Nephron progenitor cell (in vitro differentiated cells): Measurements from ENCODE around the gene RPL18.
"Not testable (repeated sequence)": the region's sequence is repeated elsewhere in the genome, so short reads cannot be mapped to it uniquely, and the experiment has no call there.

ENCODE experiments used
- DNase-seq: peaks from one replicate; pipeline ENCODE4 v3.0.0; 2021
- H3K27ac Mint-ChIP-seq: 2 replicates; pipeline ENCODE4 v1.8.0; 2021; ENCODE audit warnings: mild to moderate bottlenecking, moderate library complexity, mixed read lengths
- H3K27me3 Mint-ChIP-seq: 2 replicates; pipeline ENCODE4 v1.8.0; 2021; ENCODE audit warnings: mild to moderate bottlenecking, low read depth, mixed read lengths; ENCODE audit not compliant: poor library complexity
- H3K36me3 Mint-ChIP-seq: 2 replicates; pipeline ENCODE4 v1.8.0; 2021; ENCODE audit warnings: low read depth, mixed read lengths
- H3K4me1 Mint-ChIP-seq: 2 replicates; pipeline ENCODE4 v1.8.0; 2021; ENCODE audit warnings: mixed read lengths
- H3K4me3 Mint-ChIP-seq: 2 replicates; pipeline ENCODE4 v1.8.0; 2021; ENCODE audit warnings: mild to moderate bottlenecking, moderate library complexity, mixed read lengths
- H3K9me3 Mint-ChIP-seq: 2 replicates; pipeline ENCODE4 v1.8.0; 2021; ENCODE audit warnings: mild to moderate bottlenecking, moderate library complexity, mixed read lengths
- CTCF ChIP-seq: fragments of 200-600 bp; sonication (generic); IDR thresholded peaks from 2 replicates; pipeline ENCODE4 v1.5.0; 2021; ENCODE audit warnings: antibody characterized with exemption

Gene RPL18

GRCh38 chr19:48595171-48595570 is 23.8 kb downstream of the RPL18 start:
- Mint-ChIP-seq H3K27ac (peak overlapping the region; percentile 64), H3K9me3 (no peaks in the 10 kb centered on the region), H3K4me1 (peaks cover 10% of the 10 kb centered on the region), H3K36me3 (no peaks in the 10 kb centered on the region), H3K4me3 (no peak overlapping the region), H3K27me3 (peaks cover 21% of the 10 kb centered on the region)
- DNase-seq, result no peak
- no peak for TF ChIP-seq CTCF

- DNase-seq, result no peak
- H3K27me3 Mint-ChIP-seq, result peaks cover 38% of the 10 kb centered on the region
- H3K36me3 Mint-ChIP-seq, result no peaks in the 10 kb centered on the region
- TF ChIP-seq CTCF, result no peak
- no peak overlapping the region for H3K4me3 Mint-ChIP-seq
- H3K4me1 Mint-ChIP-seq, result peaks cover 9% of the 10 kb centered on the region
- H3K27ac Mint-ChIP-seq, result no peak overlapping the region
- no peaks in the 10 kb centered on the region for H3K9me3 Mint-ChIP-seq
Measured at GRCh38 chr19:48591021-48591420, 28.0 kb downstream of the RPL18 start.

DNA sequence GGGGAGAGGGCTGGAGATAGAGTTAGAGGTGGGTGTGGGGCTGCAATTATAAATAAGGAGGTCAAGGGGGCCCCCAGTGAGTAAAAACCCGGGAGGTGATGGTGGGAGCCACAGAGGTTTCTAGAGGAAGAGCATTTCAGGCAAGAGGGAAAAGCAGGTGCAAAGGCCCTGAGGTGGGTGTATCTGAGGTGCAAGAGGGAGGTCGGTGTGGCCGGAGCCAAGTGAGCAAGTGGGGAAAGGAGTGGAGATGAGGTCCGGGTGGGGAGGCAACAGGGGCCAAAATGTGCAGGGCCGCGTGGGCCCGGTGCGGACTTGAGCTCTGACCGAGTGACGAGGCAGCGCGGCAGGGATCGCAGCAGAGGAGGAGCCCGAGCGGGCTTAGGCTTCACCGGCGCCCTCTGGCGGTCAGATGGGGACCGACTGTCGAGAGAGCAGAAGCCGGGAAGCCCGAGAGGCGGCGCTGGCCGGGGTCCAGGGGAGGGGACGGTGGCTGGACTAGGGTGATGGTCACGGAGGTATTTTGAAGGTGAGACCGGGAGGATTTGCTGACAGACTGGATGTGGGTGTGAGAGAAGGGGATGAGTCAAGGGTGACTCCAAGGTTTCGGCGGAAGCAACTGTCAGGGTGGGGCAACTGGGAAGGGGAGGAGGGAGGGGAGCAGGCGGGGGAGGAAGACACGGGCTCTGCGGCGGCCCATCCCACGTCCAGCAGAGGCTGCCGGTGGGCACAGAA is 30.1 kb downstream of the RPL18 start:
- peak; percentile 89 for TF ChIP-seq CTCF
- peak overlapping the region; percentile 54 for H3K27ac Mint-ChIP-seq
- peak; percentile 96 for DNase-seq
- H3K36me3 Mint-ChIP-seq, result no peaks in the 10 kb centered on the region
- peak overlapping the region; percentile 69 for H3K4me3 Mint-ChIP-seq
- H3K9me3 Mint-ChIP-seq, result peaks cover 4% of the 10 kb centered on the region
- peaks cover 16% of the 10 kb centered on the region for H3K4me1 Mint-ChIP-seq
- H3K27me3 Mint-ChIP-seq, result peaks cover 45% of the 10 kb centered on the region

- peaks cover 48% of the 10 kb centered on the region for H3K27me3 Mint-ChIP-seq
- no peak overlapping the region for H3K27ac Mint-ChIP-seq
- no peak for TF ChIP-seq CTCF
- H3K9me3 Mint-ChIP-seq, result peaks cover 4% of the 10 kb centered on the region
- peaks cover 17% of the 10 kb centered on the region for H3K4me1 Mint-ChIP-seq
- no peak for DNase-seq
- H3K4me3 Mint-ChIP-seq, result no peak overlapping the region
- H3K36me3 Mint-ChIP-seq, result no peaks in the 10 kb centered on the region
Measured at GRCh38 chr19:48587387-48587786, 31.6 kb downstream of the RPL18 start.

DNA sequence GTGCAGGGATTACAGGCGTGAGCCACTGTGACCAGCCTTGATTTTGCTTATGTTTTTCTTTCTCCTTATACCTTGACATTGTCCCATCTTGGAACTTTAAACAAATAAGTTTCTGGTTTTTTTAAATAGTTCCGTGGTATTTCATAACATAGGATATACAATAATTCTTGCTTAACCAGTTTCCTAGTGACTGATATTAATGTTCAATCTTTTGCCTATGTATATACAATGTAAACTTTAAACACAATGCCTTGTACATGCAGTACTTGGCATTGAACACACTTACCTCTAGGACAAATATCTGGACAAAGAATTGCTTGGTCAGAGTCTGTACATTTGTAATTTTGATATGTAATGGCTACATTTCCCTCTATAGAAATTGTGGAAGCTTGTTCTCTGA is 36.8 kb downstream of the RPL18 start:
- Mint-ChIP-seq H3K27me3 (peaks cover 27% of the 10 kb centered on the region), H3K4me3 (no peak overlapping the region), H3K9me3 (peaks cover 4% of the 10 kb centered on the region), H3K36me3 (no peaks in the 10 kb centered on the region), H3K4me1 (peaks cover 8% of the 10 kb centered on the region), H3K27ac (no peak overlapping the region)
- no peak for TF ChIP-seq CTCF
- no peak for DNase-seq

DNA sequence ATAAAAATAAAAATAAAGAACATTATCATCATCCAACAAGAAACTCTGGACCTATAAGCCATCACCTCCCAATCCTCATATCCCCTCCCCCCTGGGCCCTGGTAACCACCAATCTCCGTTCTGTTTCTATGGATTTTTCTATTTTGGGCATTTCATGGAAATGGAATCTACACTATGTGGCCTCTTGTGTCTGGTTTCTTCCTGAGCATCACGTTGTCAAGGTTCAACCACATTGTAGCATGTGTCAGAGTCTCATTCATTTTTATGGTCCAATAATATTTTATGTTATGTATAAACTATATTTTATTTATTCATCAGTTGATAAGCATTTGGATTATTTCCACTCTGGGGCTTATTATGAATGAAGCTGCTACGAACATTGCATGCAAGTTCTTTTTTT is 40.1 kb downstream of the RPL18 start:
- no peak overlapping the region for H3K27ac Mint-ChIP-seq
- no peaks in the 10 kb centered on the region for H3K9me3 Mint-ChIP-seq

DNA sequence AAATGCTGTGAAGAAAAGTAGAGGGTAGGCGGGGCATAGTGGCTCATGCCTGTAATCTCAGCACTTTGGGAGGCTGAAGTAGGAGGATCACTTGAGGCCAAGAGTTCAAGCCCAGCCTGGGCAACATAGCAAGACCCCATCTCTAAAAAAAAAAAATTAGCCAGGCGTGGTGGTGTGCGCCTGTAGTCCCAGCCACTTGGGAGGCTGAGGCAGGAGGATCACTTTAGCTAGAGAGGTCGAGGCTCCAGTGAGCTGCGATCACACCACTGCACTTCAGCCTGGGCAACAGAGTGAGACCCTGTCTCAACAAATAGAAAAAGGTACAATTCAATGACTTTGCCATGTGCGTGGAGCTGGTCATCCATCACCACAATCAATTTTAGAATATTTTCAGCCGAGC is 41.1 kb downstream of the RPL18 start:
- H3K4me3 Mint-ChIP-seq, H3K9me3 Mint-ChIP-seq, H3K27ac Mint-ChIP-seq, DNase-seq, H3K36me3 Mint-ChIP-seq: not testable (repeated sequence)
- Mint-ChIP-seq H3K4me1 (peaks cover 16% of the 10 kb centered on the region), H3K27me3 (peaks cover 19% of the 10 kb centered on the region)

More for the DNA sequence above, 40.1 kb downstream of the RPL18 start:
- Mint-ChIP-seq H3K4me1 (peaks cover 7% of the 10 kb centered on the region), H3K27me3 (peaks cover 12% of the 10 kb centered on the region), H3K4me3 (no peak overlapping the region), H3K36me3 (no peaks in the 10 kb centered on the region)
- TF ChIP-seq CTCF, result no peak
- DNase-seq, result no peak
